DOHH2 (cell line): ENCODE data around the gene KREMEN1.

ENCODE experiments used
- H3F3A ChIP-seq: fragments of 200-600 bp; sonication (generic), shearing (Covaris generic); 2 replicates; pipeline ENCODE4 v1.6.0; 2016; ENCODE audit warnings: antibody characterized with exemption, mild to moderate bottlenecking; ENCODE audit not compliant: control insufficient read depth, insufficient read depth
- H3K27ac ChIP-seq: fragments of 200-600 bp; sonication (generic); 2 replicates; pipeline ENCODE4 v1.5.1; 2014; ENCODE audit warnings: low read depth, mild to moderate bottlenecking, low read length, moderate library complexity
- H3K27me3 ChIP-seq: fragments of 200-600 bp; sonication (generic); 2 replicates; pipeline ENCODE4 v1.6.1; 2014; ENCODE audit warnings: mild to moderate bottlenecking, low read length, mixed read lengths; ENCODE audit not compliant: control insufficient read depth
- H3K36me3 ChIP-seq: fragments of 200-600 bp; sonication (generic); 2 replicates; pipeline ENCODE4 v1.6.1; 2014; ENCODE audit warnings: mild to moderate bottlenecking, low read length, moderate library complexity, mixed read lengths; ENCODE audit not compliant: control insufficient read depth
- H3K4me1 ChIP-seq: fragments of 200-600 bp; sonication (generic); 2 replicates; pipeline ENCODE4 v1.6.1; 2014; ENCODE audit warnings: mild to moderate bottlenecking, low read length, mixed read lengths; ENCODE audit not compliant: control insufficient read depth
- H3K4me2 ChIP-seq: fragments of 200-600 bp; sonication (generic); 2 replicates; pipeline ENCODE4 v1.6.0; 2014; ENCODE audit warnings: mild to moderate bottlenecking, low read length, moderate library complexity
- H3K4me3 ChIP-seq: fragments of 200-600 bp; sonication (generic); 2 replicates; pipeline ENCODE4 v1.5.1; 2014; ENCODE audit warnings: mild to moderate bottlenecking, low read length, mixed read lengths
- H3K79me2 ChIP-seq: fragments of 200-600 bp; sonication (generic); 2 replicates; pipeline ENCODE4 v1.6.1; 2014; ENCODE audit warnings: mild to moderate bottlenecking, low read length, mixed read lengths; ENCODE audit not compliant: control insufficient read depth
- H3K9me2 ChIP-seq: fragments of 200-600 bp; sonication (generic); replicated peaks from 2 replicates; pipeline ENCODE4 v1.6.1; 2014; ENCODE audit warnings: mild to moderate bottlenecking, low read length, mixed read lengths; ENCODE audit not compliant: control insufficient read depth
- H3K9me3 ChIP-seq: fragments of 200-600 bp; sonication (generic); 2 replicates; pipeline ENCODE4 v1.6.1; 2014; ENCODE audit warnings: antibody characterized with exemption, low read length, mixed read lengths; ENCODE audit not compliant: control insufficient read depth, insufficient read depth
- H4K20me1 ChIP-seq: fragments of 200-600 bp; sonication (generic); 2 replicates; pipeline ENCODE4 v1.6.0; 2014; ENCODE audit warnings: low read depth, mild to moderate bottlenecking, antibody characterized with exemption, low read length, moderate library complexity; ENCODE audit not compliant: control insufficient read depth, insufficient read depth
- EZH2phosphoT487 ChIP-seq: fragments of 200-600 bp; sonication (generic); IDR thresholded peaks from 2 replicates; pipeline ENCODE4 v1.6.1; 2017; ENCODE audit warnings: borderline replicate concordance, mild to moderate bottlenecking, antibody characterized with exemption, low read length, moderate library complexity, mixed read lengths
- TF ChIP-seq, protein P1 (sequence below): fragments of 200-600 bp; sonication (generic); IDR thresholded peaks from one replicate; pipeline ENCODE4 v1.5.1; 2014; ENCODE audit warnings: antibody characterized with exemption, mild to moderate bottlenecking, low read depth, low read length; ENCODE audit not compliant: poor library complexity, severe bottlenecking

Gene KREMEN1

GRCh38 chr22:29044657-29045176 lies 28.1 kb upstream of the KREMEN1 start:
- no peak overlapping the region for H3K4me2 ChIP-seq
- no peaks in the 10 kb centered on the region for H4K20me1 ChIP-seq
- H3K27ac ChIP-seq: no peak overlapping the region
- TF ChIP-seq, protein P1, sequence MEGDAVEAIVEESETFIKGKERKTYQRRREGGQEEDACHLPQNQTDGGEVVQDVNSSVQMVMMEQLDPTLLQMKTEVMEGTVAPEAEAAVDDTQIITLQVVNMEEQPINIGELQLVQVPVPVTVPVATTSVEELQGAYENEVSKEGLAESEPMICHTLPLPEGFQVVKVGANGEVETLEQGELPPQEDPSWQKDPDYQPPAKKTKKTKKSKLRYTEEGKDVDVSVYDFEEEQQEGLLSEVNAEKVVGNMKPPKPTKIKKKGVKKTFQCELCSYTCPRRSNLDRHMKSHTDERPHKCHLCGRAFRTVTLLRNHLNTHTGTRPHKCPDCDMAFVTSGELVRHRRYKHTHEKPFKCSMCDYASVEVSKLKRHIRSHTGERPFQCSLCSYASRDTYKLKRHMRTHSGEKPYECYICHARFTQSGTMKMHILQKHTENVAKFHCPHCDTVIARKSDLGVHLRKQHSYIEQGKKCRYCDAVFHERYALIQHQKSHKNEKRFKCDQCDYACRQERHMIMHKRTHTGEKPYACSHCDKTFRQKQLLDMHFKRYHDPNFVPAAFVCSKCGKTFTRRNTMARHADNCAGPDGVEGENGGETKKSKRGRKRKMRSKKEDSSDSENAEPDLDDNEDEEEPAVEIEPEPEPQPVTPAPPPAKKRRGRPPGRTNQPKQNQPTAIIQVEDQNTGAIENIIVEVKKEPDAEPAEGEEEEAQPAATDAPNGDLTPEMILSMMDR: no peak
- TF ChIP-seq EZH2phosphoT487: no peak
- peaks cover 10% of the 10 kb centered on the region for H3K27me3 ChIP-seq
- H3K9me2 ChIP-seq: no peaks in the 10 kb centered on the region
- no peaks in the 10 kb centered on the region for H3F3A ChIP-seq
- no peaks in the 10 kb centered on the region for H3K9me3 ChIP-seq
- H3K79me2 ChIP-seq: no peaks in the 10 kb centered on the region
- no peak overlapping the region for H3K4me3 ChIP-seq
- no peaks in the 10 kb centered on the region for H3K36me3 ChIP-seq
- no peaks in the 10 kb centered on the region for H3K4me1 ChIP-seq

DNA sequence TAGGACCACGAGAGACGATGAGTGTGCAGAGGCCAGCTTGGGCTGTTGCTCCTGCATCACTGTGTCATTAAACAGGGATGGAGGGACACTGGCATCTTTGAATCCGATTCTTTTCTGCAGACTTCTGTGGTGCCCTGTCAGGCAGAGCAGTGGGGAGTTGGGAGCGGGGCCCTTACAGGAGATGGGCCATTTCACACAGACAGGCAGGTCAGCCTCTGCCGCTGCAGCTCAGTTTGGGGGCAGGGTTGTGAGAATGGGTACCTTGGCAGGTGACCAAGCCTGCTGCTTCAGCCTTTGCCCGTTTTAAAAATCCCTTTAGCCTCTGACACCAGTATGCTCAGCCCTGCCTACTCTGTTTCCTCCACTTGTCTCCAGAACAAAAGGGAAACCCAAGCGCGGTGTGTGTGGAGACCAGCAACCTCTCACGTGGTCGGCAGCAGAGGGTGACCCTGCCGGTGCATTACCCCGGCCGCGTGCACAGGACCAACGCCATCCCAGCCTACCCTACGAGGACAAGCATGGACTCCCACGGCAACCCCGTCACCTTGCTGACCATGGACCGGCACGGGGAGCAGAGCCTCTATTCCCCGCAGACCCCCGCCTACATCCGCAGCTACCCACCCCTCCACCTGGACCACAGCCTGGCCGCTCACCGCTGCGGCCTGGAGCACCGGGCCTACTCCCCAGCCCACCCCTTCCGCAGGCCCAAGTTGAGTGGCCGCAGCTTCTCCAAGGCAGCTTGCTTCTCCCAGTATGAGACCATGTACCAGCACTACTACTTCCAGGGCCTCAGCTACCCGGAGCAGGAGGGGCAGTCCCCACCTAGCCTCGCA lies 23.8 kb upstream of the KREMEN1 start:
- Histone ChIP-seq H3K27me3 (no peaks in the 10 kb centered on the region), H3F3A (no peaks in the 10 kb centered on the region), H3K9me3 (no peaks in the 10 kb centered on the region), H3K4me1 (no peaks in the 10 kb centered on the region), H3K79me2 (no peaks in the 10 kb centered on the region), H3K4me3 (no peak overlapping the region), H3K36me3 (no peaks in the 10 kb centered on the region), H3K9me2 (no peaks in the 10 kb centered on the region), H4K20me1 (no peaks in the 10 kb centered on the region), H3K4me2 (no peak overlapping the region), H3K27ac (no peak overlapping the region)
- TF ChIP-seq EZH2phosphoT487: no peak
- TF ChIP-seq, protein P1: no peak

DNA sequence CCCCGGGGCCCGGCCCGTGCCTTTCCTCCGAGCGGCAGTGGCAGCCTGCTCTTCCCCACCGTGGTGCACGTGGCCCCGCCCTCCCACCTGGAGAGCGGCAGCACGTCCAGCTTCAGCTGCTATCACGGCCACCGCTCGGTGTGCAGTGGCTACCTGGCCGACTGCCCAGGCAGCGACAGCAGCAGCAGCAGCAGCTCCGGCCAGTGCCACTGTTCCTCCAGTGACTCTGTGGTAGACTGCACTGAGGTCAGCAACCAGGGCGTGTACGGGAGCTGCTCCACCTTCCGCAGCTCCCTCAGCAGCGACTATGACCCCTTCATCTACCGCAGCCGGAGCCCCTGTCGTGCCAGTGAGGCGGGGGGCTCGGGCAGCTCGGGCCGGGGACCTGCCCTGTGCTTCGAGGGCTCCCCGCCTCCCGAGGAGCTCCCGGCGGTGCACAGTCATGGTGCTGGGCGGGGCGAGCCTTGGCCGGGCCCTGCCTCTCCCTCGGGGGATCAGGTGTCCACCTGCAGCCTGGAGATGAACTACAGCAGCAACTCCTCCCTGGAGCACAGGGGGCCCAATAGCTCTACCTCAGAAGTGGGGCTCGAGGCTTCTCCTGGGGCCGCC lies 23.1 kb upstream of the KREMEN1 start:
- Histone ChIP-seq H3K4me3 (no peak overlapping the region), H3K9me2 (no peaks in the 10 kb centered on the region), H3K4me2 (no peak overlapping the region), H3K36me3 (no peaks in the 10 kb centered on the region), H3K27ac (no peak overlapping the region), H3F3A (no peaks in the 10 kb centered on the region), H3K79me2 (no peaks in the 10 kb centered on the region), H3K9me3 (no peaks in the 10 kb centered on the region), H3K4me1 (no peaks in the 10 kb centered on the region), H3K27me3 (no peaks in the 10 kb centered on the region), H4K20me1 (no peaks in the 10 kb centered on the region)
- no peak for TF ChIP-seq EZH2phosphoT487
- TF ChIP-seq, protein P1: no peak
